Activated CD8-positive, alpha-beta T cell treated with anti-CD3 and anti-CD28 coated beads, Interleukin-2, amount 10 ng/mL, durations not matched to agents 7 days and 5 days (primary cell): ENCODE results near the gene KNDC1. TPM values are rescaled to one million over a fixed set of nuclear protein-coding genes. Genes with fewer than 3 reads are reported as not detected.

ENCODE experiments used
- ATAC-seq: fragments of 150-1000 bp; cut with Tn5 transposase; one replicate; pipeline ENCODE4 v1.10.0; 2021; ENCODE audit warnings: moderate library complexity
- CTCF ChIA-PET: fragments of 350-600 bp; sonication (Branson Sonifier 250); formaldehyde crosslinking; loops from one replicate; lab custom pipeline; 2021; ENCODE audit warnings: antibody characterized with exemption; lab: Charles Lee
- POLR2A ChIA-PET: fragments of 350-600 bp; sonication (Branson Sonifier 250); formaldehyde crosslinking; loops from one replicate; lab custom pipeline; 2021; ENCODE audit warnings: antibody characterized with exemption; lab: Charles Lee
- DNase-seq: peaks from one replicate; pipeline ENCODE4 v3.0.0-alpha.2; 2020
- H3K27ac Mint-ChIP-seq: one replicate; pipeline ENCODE4 v1.8.0; 2021; ENCODE audit warnings: mild to moderate bottlenecking, mixed read lengths
- H3K27me3 Mint-ChIP-seq: one replicate; pipeline ENCODE4 v1.8.0; 2021; ENCODE audit warnings: low read depth, mixed read lengths
- H3K36me3 Mint-ChIP-seq: one replicate; pipeline ENCODE4 v1.8.0; 2021; ENCODE audit warnings: low read depth, mixed read lengths
- H3K4me1 Mint-ChIP-seq: one replicate; pipeline ENCODE4 v1.8.0; 2021; ENCODE audit warnings: low read depth, mixed read lengths
- H3K4me3 Mint-ChIP-seq: one replicate; pipeline ENCODE4 v1.8.0; 2021; ENCODE audit warnings: mild to moderate bottlenecking, mixed read lengths
- H3K9me3 Mint-ChIP-seq: one replicate; pipeline ENCODE4 v1.8.0; 2022; ENCODE audit warnings: mixed read lengths; ENCODE audit not compliant: insufficient read depth
- total RNA-seq, 2 experiments: library from RNA; stranded (reverse); gene quantifications; one replicate each; pipeline ENCODE4 v1.2.3, GENCODE V29; 2021

Gene KNDC1
- total RNA-seq, 2 experiments from 2014 or later = 0.21 to 0.32 TPM

- no peak for ATAC-seq
- DNase-seq = no peak
- Mint-ChIP-seq H3K4me1 (no peaks in the 10 kb centered on the region), H3K27me3 (no peaks in the 10 kb centered on the region), H3K4me3 (no peak overlapping the region), H3K27ac (no peak overlapping the region), H3K36me3 (no peaks in the 10 kb centered on the region), H3K9me3 (peaks cover 3% of the 10 kb centered on the region)
- ChIA-PET CTCF (no interaction called here), POLR2A (no interaction called here)
These were observed 42.3 kb upstream of the KNDC1 start for GRCh38 chr10:133117688-133118071.

DNA sequence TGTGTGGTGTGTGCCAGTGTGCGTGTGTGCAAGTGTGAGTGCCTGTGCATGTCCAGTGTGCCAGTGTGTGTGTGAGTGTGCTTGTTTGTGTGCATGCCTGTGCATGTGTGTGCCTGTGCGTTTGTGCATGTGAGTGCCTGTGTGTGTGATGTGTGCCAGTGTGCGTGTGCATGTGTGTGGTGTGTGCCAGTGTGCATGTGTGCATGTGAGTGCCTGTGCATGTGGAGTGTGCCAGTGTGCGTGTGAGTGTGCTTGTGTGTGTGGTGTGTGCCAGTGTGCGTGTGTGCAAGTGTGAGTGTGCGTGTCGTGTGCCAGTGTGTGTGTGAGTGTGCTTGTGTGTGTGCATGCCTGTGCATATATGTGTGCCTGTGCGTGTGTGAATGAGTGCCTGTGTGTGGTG lies 38.5 kb upstream of the KNDC1 start:
- ChIA-PET POLR2A (no interaction called here), CTCF (no interaction called here)
- DNase-seq (no peak), ATAC-seq (no peak)
- H3K4me3 Mint-ChIP-seq = no peak overlapping the region
- peaks cover 4% of the 10 kb centered on the region for H3K27me3 Mint-ChIP-seq
- peaks cover 2% of the 10 kb centered on the region for H3K4me1 Mint-ChIP-seq
- no peaks in the 10 kb centered on the region for H3K9me3 Mint-ChIP-seq
- no peak overlapping the region for H3K27ac Mint-ChIP-seq
- no peaks in the 10 kb centered on the region for H3K36me3 Mint-ChIP-seq

- no peak overlapping the region for H3K27ac Mint-ChIP-seq
- no peak overlapping the region for H3K4me3 Mint-ChIP-seq
- peaks cover 2% of the 10 kb centered on the region for H3K4me1 Mint-ChIP-seq
- DNase-seq (no peak), ATAC-seq (no peak)
- H3K36me3 Mint-ChIP-seq = no peaks in the 10 kb centered on the region
- H3K27me3 Mint-ChIP-seq = peaks cover 4% of the 10 kb centered on the region
- H3K9me3 Mint-ChIP-seq = no peaks in the 10 kb centered on the region
- ChIA-PET CTCF (interaction anchor here (1.5 kb wide), 1 partner anchor 218 kb away, joined by 3 read pairs; no protein-coding TSS in a partner anchor), POLR2A (no interaction called here)
These were observed 37.7 kb upstream of the KNDC1 start for GRCh38 chr10:133122171-133122935.

DNA sequence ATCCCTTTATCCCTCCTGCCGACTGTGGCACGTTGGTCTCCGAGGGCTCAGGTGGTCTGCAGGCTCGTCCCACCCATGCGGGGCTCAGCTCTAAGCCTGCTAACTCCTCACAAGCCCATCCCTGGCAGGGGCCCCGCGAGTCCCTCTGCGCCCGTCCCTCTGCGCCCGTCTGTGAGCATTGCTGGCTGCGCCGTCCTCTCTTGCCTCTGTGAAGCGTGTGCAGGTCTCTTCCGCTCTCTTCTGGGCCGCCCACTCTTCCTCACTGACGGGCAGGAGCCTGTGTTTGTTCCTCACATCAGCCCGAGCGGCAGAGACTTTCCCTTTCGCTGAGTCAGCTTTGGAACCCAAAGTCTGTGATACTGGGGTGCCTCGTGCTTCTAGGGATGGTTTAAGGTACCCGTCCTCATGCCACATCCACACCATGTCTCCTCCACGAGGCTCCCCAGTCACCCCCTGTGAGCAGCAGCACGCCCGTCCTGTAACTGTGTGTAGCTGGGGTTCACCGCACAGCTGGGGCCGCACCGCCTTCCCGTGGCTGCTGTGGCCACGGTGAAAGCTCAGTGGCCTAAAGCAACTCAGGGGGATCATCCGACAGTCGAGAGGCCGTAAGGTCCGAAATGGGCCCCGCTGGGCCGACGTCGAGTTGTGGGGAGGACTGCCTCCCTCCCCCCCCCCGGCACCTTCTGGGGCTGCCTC lies 36.8 kb upstream of the KNDC1 start:
- ATAC-seq = no peak
- Mint-ChIP-seq H3K4me1 (peaks cover 2% of the 10 kb centered on the region), H3K4me3 (no peak overlapping the region), H3K27me3 (peaks cover 4% of the 10 kb centered on the region), H3K27ac (no peak overlapping the region), H3K9me3 (no peaks in the 10 kb centered on the region), H3K36me3 (no peaks in the 10 kb centered on the region)
- no peak for DNase-seq
- ChIA-PET CTCF (interaction anchor here (1.5 kb wide), 1 partner anchor 219 kb away, joined by 3 read pairs; no protein-coding TSS in a partner anchor), POLR2A (no interaction called here)

DNA sequence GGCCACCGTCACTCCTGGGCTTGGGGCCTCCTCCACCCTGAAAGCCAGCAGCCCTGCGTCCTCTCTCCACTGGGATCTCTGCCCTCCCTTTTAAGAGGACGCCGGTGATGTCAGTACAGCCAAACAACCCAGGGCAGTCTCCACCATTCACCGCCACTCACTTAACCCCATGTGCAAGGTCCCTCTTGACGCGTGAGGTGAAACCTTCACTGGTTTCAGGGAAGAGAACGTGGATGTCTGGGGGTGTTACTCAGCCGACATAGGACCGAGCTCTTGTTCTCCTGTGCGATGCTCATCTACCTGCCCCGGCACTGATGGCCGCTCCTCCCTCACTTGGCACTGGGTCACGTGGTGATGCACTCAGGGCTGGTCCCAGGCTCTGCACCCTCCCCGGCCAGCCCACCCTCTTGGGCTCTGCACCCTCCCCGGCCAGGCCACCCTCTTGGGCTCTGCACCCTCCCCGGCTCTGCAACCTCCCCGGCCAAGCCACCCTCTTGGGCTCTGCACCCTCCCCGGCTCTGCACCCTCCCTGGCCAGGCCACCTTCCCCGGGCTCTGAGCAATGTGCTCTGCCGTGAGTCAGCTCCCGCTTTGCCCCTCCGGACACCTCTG lies 36.2 kb upstream of the KNDC1 start:
- H3K4me1 Mint-ChIP-seq = peaks cover 2% of the 10 kb centered on the region
- no peak overlapping the region for H3K27ac Mint-ChIP-seq
- peaks cover 4% of the 10 kb centered on the region for H3K27me3 Mint-ChIP-seq
- no peaks in the 10 kb centered on the region for H3K36me3 Mint-ChIP-seq
- H3K4me3 Mint-ChIP-seq = no peak overlapping the region
- CTCF ChIA-PET = interaction anchor here (1.0 kb wide), 1 partner anchor 221 kb away, joined by 3 read pairs; no protein-coding TSS in a partner anchor
- POLR2A ChIA-PET = no interaction called here
- ATAC-seq (no peak), DNase-seq (no peak)
- H3K9me3 Mint-ChIP-seq = no peaks in the 10 kb centered on the region

DNA sequence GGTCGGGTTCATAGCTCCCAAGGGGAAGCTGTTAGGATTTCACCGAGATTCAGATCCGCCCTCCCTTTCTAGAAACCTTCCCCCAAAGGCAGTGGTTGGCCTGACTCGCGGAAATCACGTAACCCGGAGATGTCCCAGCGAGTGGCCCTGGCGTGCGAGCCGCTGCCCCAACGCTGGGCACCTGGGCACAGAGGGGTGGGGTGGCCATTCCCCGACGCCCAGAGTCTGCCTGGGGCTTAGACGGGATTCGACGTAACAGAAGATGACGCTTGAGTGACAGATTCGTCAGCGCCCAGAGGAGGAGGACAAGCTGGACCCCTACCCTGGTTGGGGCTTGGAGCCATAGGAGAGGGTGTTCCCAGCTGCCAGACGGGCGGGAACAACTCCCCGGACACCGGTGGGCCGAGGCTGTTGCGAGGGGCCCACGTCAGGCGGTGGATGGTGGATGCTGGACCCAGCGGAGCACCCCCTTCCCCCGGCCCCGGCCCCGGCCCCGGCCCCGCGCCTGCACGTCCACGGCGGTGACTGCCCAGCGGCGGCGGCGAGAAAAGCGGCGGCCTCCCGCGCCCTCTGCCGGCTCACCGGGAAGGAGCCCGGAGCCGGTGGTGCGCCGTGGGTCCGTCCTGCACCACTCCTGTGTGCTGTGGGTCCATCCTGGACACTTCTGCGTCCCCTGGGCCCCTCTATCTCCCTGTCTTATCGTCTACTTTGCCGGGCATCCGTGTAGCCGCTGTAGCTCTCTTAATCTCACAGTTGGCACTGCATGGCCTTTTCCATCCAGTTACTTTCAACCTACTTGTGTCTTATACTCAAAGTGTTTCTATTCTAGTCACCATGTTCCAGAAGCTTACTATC lies 35.4 kb upstream of the KNDC1 start:
- H3K36me3 Mint-ChIP-seq = no peaks in the 10 kb centered on the region
- H3K27me3 Mint-ChIP-seq = peaks cover 4% of the 10 kb centered on the region
- no peak overlapping the region for H3K27ac Mint-ChIP-seq
- DNase-seq = no peak
- H3K4me1 Mint-ChIP-seq = peaks cover 2% of the 10 kb centered on the region
- CTCF ChIA-PET = interaction anchor here (1.0 kb wide), 1 partner anchor 222 kb away, joined by 3 read pairs; no protein-coding TSS in a partner anchor
- ATAC-seq = peak; percentile 28
- H3K9me3 Mint-ChIP-seq = no peaks in the 10 kb centered on the region
- POLR2A ChIA-PET = no interaction called here
- H3K4me3 Mint-ChIP-seq = no peak overlapping the region

DNA sequence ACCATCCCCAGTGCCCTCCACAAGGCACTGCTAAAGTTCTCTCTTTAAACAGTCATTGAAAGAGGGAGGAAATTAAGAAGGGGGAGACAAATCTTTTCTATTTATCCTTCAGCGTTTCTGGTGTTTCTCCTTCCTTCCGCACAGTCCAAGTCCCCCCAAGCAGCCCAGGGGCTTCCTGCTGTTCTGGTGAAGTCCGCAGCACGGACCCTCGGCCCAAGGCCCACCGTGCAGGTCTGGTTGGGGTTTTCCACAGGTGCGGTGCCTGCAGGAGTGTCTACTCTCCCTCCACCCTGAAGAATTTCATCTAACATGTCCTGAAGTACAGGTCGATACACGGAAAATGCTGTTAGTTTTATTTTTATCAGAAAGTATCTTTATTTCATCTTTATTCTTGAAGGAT lies 34.1 kb upstream of the KNDC1 start:
- no peaks in the 10 kb centered on the region for H3K36me3 Mint-ChIP-seq
- ChIA-PET POLR2A (no interaction called here), CTCF (no interaction called here)
- ATAC-seq (no peak), DNase-seq (no peak)
- no peaks in the 10 kb centered on the region for H3K9me3 Mint-ChIP-seq
- H3K27ac Mint-ChIP-seq = no peak overlapping the region
- H3K27me3 Mint-ChIP-seq = peaks cover 4% of the 10 kb centered on the region
- no peak overlapping the region for H3K4me3 Mint-ChIP-seq
- H3K4me1 Mint-ChIP-seq = peaks cover 2% of the 10 kb centered on the region

- H3K9me3 Mint-ChIP-seq = no peaks in the 10 kb centered on the region
These were observed 33.4 kb upstream of the KNDC1 start for GRCh38 chr10:133126431-133127290.

GRCh38 chr10:133127291-133128125 lies 32.5 kb upstream of the KNDC1 start:
- Mint-ChIP-seq H3K4me3 (no peak overlapping the region), H3K36me3 (no peaks in the 10 kb centered on the region), H3K27me3 (peaks cover 4% of the 10 kb centered on the region), H3K4me1 (peaks cover 2% of the 10 kb centered on the region), H3K27ac (no peak overlapping the region), H3K9me3 (no peaks in the 10 kb centered on the region)
- peak; percentile 40 for ATAC-seq
- ChIA-PET POLR2A (no interaction called here), CTCF (no interaction called here)
- peak; percentile 56 for DNase-seq

More at GRCh38 chr10:133126431-133127290, 33.4 kb upstream of the KNDC1 start:
- Mint-ChIP-seq H3K4me1 (peaks cover 2% of the 10 kb centered on the region), H3K27me3 (peaks cover 4% of the 10 kb centered on the region), H3K4me3 (no peak overlapping the region), H3K36me3 (no peaks in the 10 kb centered on the region), H3K27ac (no peak overlapping the region)
- no peak for DNase-seq
- ChIA-PET POLR2A (no interaction called here), CTCF (no interaction called here)
- ATAC-seq = no peak
